Measurements from ENCODE around the gene NACAD. TPM values are rescaled to one million over a fixed set of nuclear protein-coding genes. Genes with fewer than 3 reads are reported as not detected.

The NACAD gene
- total and polyA plus RNA-seq, 2 of the 4 experiments (the other 2 are of a cell fraction) = 0.54 to 2.2 TPM

DNA sequence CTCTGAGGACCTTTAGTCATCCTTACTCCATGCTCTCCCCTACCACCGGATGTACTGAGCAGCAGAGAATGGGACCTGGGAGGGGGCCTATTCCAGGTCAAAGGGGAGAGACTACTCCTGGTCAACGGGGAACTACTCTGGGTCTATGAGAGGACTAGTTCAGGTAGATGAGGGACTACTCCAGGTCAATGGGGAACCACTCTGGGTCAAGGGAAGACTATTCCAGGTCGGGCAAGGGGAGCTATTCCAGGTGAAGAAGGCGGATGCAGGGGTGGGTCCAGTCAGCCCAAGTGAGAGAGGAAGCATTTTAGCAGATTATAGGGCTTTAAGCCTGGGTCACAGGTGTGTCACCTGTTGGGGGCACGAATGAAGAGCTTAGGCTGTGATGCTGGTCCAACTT lies 53.4 kb downstream of the NACAD start:
- no peak overlapping the region for H2BK15ac ChIP-seq (ENCODE audit: low read depth, low read length)
- H3K4ac ChIP-seq (ENCODE audit: low read depth, low read length) = no peak overlapping the region
- H4K20me1 ChIP-seq (ENCODE audit: insufficient read depth, low read length) = peaks cover 55% of the 10 kb centered on the region
- no TSS peak for BruUV-seq (replicated peaks)
- no peak overlapping the region for H2AK9ac ChIP-seq (replicated peaks; ENCODE audit: low read depth, low read length, poor library complexity)
- H3K23ac ChIP-seq (ENCODE audit: low read depth, low read length) = no peak overlapping the region
- H3K4me2 ChIP-seq (ENCODE audit: low read depth, low read length) = no peak overlapping the region
- no peak overlapping the region for H3K14ac ChIP-seq (replicated peaks; ENCODE audit: low read depth, low read length)
- H2AFZ ChIP-seq (replicated peaks; ENCODE audit: low read length, poor library complexity) = no peak overlapping the region
- H2BK5ac ChIP-seq (ENCODE audit: low read depth, low read length, poor library complexity, severe bottlenecking) = no peak overlapping the region
- 100% methylated on average over 1 of the region's 5 CpGs; no CpG with 5 or more reads in 1 of the 2 experiments for WGBS, 2 experiments (ENCODE audit: extremely low coverage in 2 of 2, insufficient read length in 1 of 2)
- H3K56ac ChIP-seq (ENCODE audit: extremely low read depth, insufficient read depth, low read length) = no peak overlapping the region
- DNase-seq (no peak), ATAC-seq (ENCODE audit: low read depth) (no peak)
- H3K9ac ChIP-seq (ENCODE audit: low read depth, low read length) = no peak overlapping the region
- no peak overlapping the region for H3K4me3 ChIP-seq (ENCODE audit: insufficient read depth, low read depth, low read length)
- no peak overlapping the region for H2BK120ac ChIP-seq (ENCODE audit: low read depth, low read length)
- H3K27me3 ChIP-seq (ENCODE audit: control insufficient read depth, insufficient read depth, low read length) = no peaks in the 10 kb centered on the region
- H3K79me1 ChIP-seq (ENCODE audit: low read depth in 1 of 2, low read length in 2 of 2) = peaks cover 44 to 73% of the 10 kb centered on the region in 2 experiments
- in situ Hi-C loops (cut with MboI; ENCODE audit: low sequenced_read_pairs) = no loop called here
- POLR2A ChIA-PET (ENCODE audit: unreplicated experiment) = no interaction called here
- no peak overlapping the region for H3K27ac ChIP-seq (ENCODE audit: insufficient read depth, low read length)
- dilution Hi-C loops (cut with HindIII; ENCODE audit: low sequenced_read_pairs, unreplicated experiment) = loop anchor here (10.0 kb wide), 1 partner anchor 59 kb away; no protein-coding TSS in a partner anchor
- H4K5ac ChIP-seq (ENCODE audit: low read depth, low read length) = no peak overlapping the region
- H3K9me1 ChIP-seq (ENCODE audit: insufficient read depth, low read length) = peaks cover 27% of the 10 kb centered on the region
- H3K18ac ChIP-seq (ENCODE audit: low read depth, low read length) = no peak overlapping the region
- H3K36me3 ChIP-seq (ENCODE audit: control insufficient read depth, insufficient read depth, low read length) = peaks cover 10% of the 10 kb centered on the region
- CTCF ChIA-PET = interaction anchor here (0.8 kb wide), 1 partner anchor 25 kb away, joined by 3 read pairs; no protein-coding TSS in a partner anchor
- H3K9me3 ChIP-seq (ENCODE audit: control insufficient read depth, insufficient read depth, low read length) = no peaks in the 10 kb centered on the region
- intact Hi-C loops (cut with micrococcal nuclease) = no loop called here
- H4K8ac ChIP-seq (ENCODE audit: low read depth in 2 of 2, low read length in 2 of 2) = no peak overlapping the region
- H4K91ac ChIP-seq (ENCODE audit: insufficient read depth, low read depth, low read length) = no peak overlapping the region
- H2AK5ac ChIP-seq (ENCODE audit: low read depth, low read length) = no peak overlapping the region
- no peak for TF ChIP-seq POLR2A (IDR thresholded peaks at IDR 0.05; ENCODE audit: low read depth, low read length)
- no peak for TF ChIP-seq RFX5 (IDR thresholded peaks at IDR 0.05; ENCODE audit: low read depth, low read length)
- no peak for TF ChIP-seq MAFK (IDR thresholded peaks at IDR 0.05; ENCODE audit: low read depth, low read length)
- no peak for TF ChIP-seq SMC3 (IDR thresholded peaks at IDR 0.05; ENCODE audit: low read depth, low read length)
- TF ChIP-seq CTCF (conservative IDR thresholded peaks at IDR 0.05; ENCODE audit: low read depth, low read length) = no peak
- TF ChIP-seq, protein P1, sequence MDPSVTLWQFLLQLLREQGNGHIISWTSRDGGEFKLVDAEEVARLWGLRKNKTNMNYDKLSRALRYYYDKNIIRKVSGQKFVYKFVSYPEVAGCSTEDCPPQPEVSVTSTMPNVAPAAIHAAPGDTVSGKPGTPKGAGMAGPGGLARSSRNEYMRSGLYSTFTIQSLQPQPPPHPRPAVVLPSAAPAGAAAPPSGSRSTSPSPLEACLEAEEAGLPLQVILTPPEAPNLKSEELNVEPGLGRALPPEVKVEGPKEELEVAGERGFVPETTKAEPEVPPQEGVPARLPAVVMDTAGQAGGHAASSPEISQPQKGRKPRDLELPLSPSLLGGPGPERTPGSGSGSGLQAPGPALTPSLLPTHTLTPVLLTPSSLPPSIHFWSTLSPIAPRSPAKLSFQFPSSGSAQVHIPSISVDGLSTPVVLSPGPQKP (IDR thresholded peaks at IDR 0.05; ENCODE audit: borderline replicate concordance, low read depth, low read length) = no peak
- no peak for TF ChIP-seq NFE2L2 (IDR thresholded peaks at IDR 0.05; ENCODE audit: low read depth, low read length)
- no peak for TF ChIP-seq FOS (IDR thresholded peaks at IDR 0.05; ENCODE audit: low read depth, low read length)
- TF ChIP-seq MXI1 (IDR thresholded peaks at IDR 0.05; ENCODE audit: borderline replicate concordance, low read depth, low read length) = no peak
- TF ChIP-seq CEBPB (IDR thresholded peaks at IDR 0.05; ENCODE audit: low read depth, low read length) = no peak
- TF ChIP-seq, protein P2, sequence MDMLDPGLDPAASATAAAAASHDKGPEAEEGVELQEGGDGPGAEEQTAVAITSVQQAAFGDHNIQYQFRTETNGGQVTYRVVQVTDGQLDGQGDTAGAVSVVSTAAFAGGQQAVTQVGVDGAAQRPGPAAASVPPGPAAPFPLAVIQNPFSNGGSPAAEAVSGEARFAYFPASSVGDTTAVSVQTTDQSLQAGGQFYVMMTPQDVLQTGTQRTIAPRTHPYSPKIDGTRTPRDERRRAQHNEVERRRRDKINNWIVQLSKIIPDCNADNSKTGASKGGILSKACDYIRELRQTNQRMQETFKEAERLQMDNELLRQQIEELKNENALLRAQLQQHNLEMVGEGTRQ (IDR thresholded peaks at IDR 0.05; ENCODE audit: low read depth, low read length) = no peak
- peaks cover 9% of the 10 kb centered on the region for H3K4me1 ChIP-seq (ENCODE audit: control insufficient read depth, insufficient read depth, low read length)
- H2BK20ac ChIP-seq (ENCODE audit: low read depth, low read length) = no peak overlapping the region
